Body of pancreas (tissue), 4 donors: ENCODE results near the gene MED13L. TPM values are rescaled to one million over a fixed set of nuclear protein-coding genes. Genes with fewer than 3 reads are reported as not detected.
A peak's percentile ranks its signal among the peaks of the same experiment; 100 is the strongest.

Experiments used
- ATAC-seq: fragments of 150-250 bp; one replicate; pipeline ENCODE4 v1.9.1; 2016
- DNase-seq, 4 donors: peaks; one replicate each; pipeline ENCODE4 v3.0.0-alpha.2; 2019
- H3K27ac ChIP-seq, 4 donors: fragments of 200-600 bp; sonication (generic); 1 replicate in 3 of 4; 2 replicates in 1 of 4; pipeline versions ENCODE4 v1.5.1 to v1.6.1; 2016 to 2019; ENCODE audit warnings: mild to moderate bottlenecking in 1 of 4, mixed read lengths in 1 of 4, moderate library complexity in 1 of 4
- H3K27me3 ChIP-seq, 2 donors: fragments of 200-600 bp; sonication (generic); one replicate each; pipeline ENCODE4 v1.6.0; 2016; ENCODE audit warnings: mild to moderate bottlenecking in 1 of 2
- H3K36me3 ChIP-seq, 2 donors: fragments of 200-600 bp; sonication (generic); replicated peaks in 1 of 2; 2 replicates each; pipeline ENCODE4 v1.5.1; 2016; ENCODE audit warnings: low read depth in 2 of 2; ENCODE audit not compliant: insufficient read depth in 1 of 2
- H3K4me1 ChIP-seq: fragments of 200-600 bp; sonication (generic); one replicate; pipeline ENCODE4 v1.6.0; 2016
- H3K4me3 ChIP-seq, 2 donors: fragments of 200-600 bp; sonication (generic); 1 replicate in 1 of 2; 2 replicates in 1 of 2; pipeline ENCODE4 v1.5.1; 2016 to 2019
- H3K9me3 ChIP-seq, 3 donors: fragments of 200-600 bp; sonication (generic); 1 replicate in 2 of 3; 2 replicates in 1 of 3; pipeline ENCODE4 v1.5.1; 2016
- CTCF ChIP-seq, 7 experiments: fragments of 450-650 bp in 4 of 7; fragments of 200-600 bp in 3 of 7; sonication (generic) in 3 of 7; IDR thresholded peaks; one replicate each; pipeline ENCODE4 v1.5.1; 2016 to 2019; ENCODE audit warnings: antibody characterized with exemption in 7 of 7
- POLR2A ChIP-seq, 3 donors: fragments of 450-650 bp; IDR thresholded peaks; one replicate each; pipeline ENCODE4 v1.6.1; 2016; ENCODE audit warnings: antibody characterized with exemption in 3 of 3, mild to moderate bottlenecking in 2 of 3
- WGBS, 2 donors: methylation state at CpG; one replicate each; pipeline ENCODE4 v1.1.5; 2017; 5-methylcytosine and 5-hydroxymethylcytosine counted together
- intact Hi-C: fragments of 100-400 bp; cut with DNase I; formaldehyde crosslinking; loops from one replicate; pipeline ENCODE4 v1.15.1; 2023
- total RNA-seq, 2 donors: library from RNA; depleted of rRNA; stranded (reverse); fragments of >200 nt; gene quantifications; one replicate each; pipeline ENCODE4 v1.1.0, GENCODE V29; 2016

Gene MED13L
- total RNA-seq, 2 donors from 2014 or later, result 65.9 to 72.6 TPM

GRCh38 chr12:115998794-115999478 lies 278.6 kb downstream of the MED13L start:
- Histone ChIP-seq H3K9me3 (no peaks in the 10 kb centered on the region), H3K4me1 (peaks cover 13% of the 10 kb centered on the region), H3K4me3 (no peak overlapping the region), H3K27me3 (no peaks in the 10 kb centered on the region), H3K36me3 (peaks cover 0 to 20% of the 10 kb centered on the region in 2 donors), H3K27ac (peak overlapping the region in 2 of 4 donors; percentile 10 to 38)
- ATAC-seq, result no peak
- DNase-seq, result no peak
- intact Hi-C loops, result loop anchor here (10.0 kb wide), 1 partner anchor 696 kb away; no protein-coding TSS in a partner anchor
- 43 to 50% methylated on average over 10 of the region's 10 CpGs for WGBS, 2 donors
- TF ChIP-seq POLR2A (IDR thresholded peaks at IDR 0.05) (no peak), CTCF (IDR thresholded peaks at IDR 0.05) (no peak)

GRCh38 chr12:115998119-115998633 lies 279.3 kb downstream of the MED13L start:
- ATAC-seq, result peak; percentile 48
- Histone ChIP-seq H3K36me3 (peaks cover 0 to 20% of the 10 kb centered on the region in 2 donors), H3K9me3 (no peaks in the 10 kb centered on the region), H3K27ac (no peak overlapping the region), H3K4me3 (no peak overlapping the region), H3K4me1 (peaks cover 13% of the 10 kb centered on the region), H3K27me3 (no peaks in the 10 kb centered on the region)
- peak in 1 of 4 donors; percentile 17 for DNase-seq
- peak; percentile 55 to 78 (median 69) for TF ChIP-seq CTCF (IDR thresholded peaks at IDR 0.05)
- no peak for TF ChIP-seq POLR2A (IDR thresholded peaks at IDR 0.05)
- WGBS, 2 donors, result 47 to 67% methylated on average over 3 of the region's 3 CpGs
- intact Hi-C loops, result loop anchor here (10.0 kb wide), 1 partner anchor 697 kb away; no protein-coding TSS in a partner anchor

GRCh38 chr12:115993737-115994136 lies 283.8 kb downstream of the MED13L start:
- Histone ChIP-seq H3K36me3 (peaks cover 0 to 28% of the 10 kb centered on the region in 2 donors), H3K4me1 (peaks cover 8% of the 10 kb centered on the region), H3K27ac (no peak overlapping the region), H3K4me3 (no peak overlapping the region), H3K27me3 (no peaks in the 10 kb centered on the region), H3K9me3 (no peaks in the 10 kb centered on the region)
- intact Hi-C loops, result loop anchor here (10.0 kb wide), 1 partner anchor 701 kb away; no protein-coding TSS in a partner anchor
- TF ChIP-seq POLR2A (IDR thresholded peaks at IDR 0.05) (no peak), CTCF (IDR thresholded peaks at IDR 0.05) (no peak)
- WGBS, 2 donors, result 88 to 98% methylated on average over 2 of the region's 2 CpGs
- no peak for DNase-seq
- ATAC-seq, result no peak

- no peak overlapping the region for H3K27ac ChIP-seq
- no peaks in the 10 kb centered on the region for H3K4me1 ChIP-seq
- DNase-seq (no peak), ATAC-seq (no peak)
- H3K4me3 ChIP-seq, result no peak overlapping the region
- H3K9me3 ChIP-seq, result no peaks in the 10 kb centered on the region
- TF ChIP-seq CTCF (IDR thresholded peaks at IDR 0.05), result no peak
- intact Hi-C loops, result loop anchor here (10.0 kb wide), 1 partner anchor 705 kb away; no protein-coding TSS in a partner anchor
- H3K36me3 ChIP-seq, result peaks cover 0 to 19% of the 10 kb centered on the region in 2 donors
- no peaks in the 10 kb centered on the region for H3K27me3 ChIP-seq
- WGBS, 2 donors, result 27 to 56% methylated on average over 3 of the region's 3 CpGs
These were observed 287.3 kb downstream of the MED13L start for GRCh38 chr12:115990241-115990640.
